HG02759 (cell line): ENCODE data around the gene SMPD1.
"Not testable (repeated sequence)": the region's sequence is repeated elsewhere in the genome, so short reads cannot be mapped to it uniquely, and the experiment has no call there.

Experiments
- ATAC-seq: cut with Tn5 transposase; IDR thresholded peaks from one replicate; pipeline ENCODE4 v1.9.1; 2021; ENCODE audit warnings: mild to moderate bottlenecking, moderate library complexity; ENCODE audit not compliant: unreplicated experiment

The SMPD1 gene

DNA sequence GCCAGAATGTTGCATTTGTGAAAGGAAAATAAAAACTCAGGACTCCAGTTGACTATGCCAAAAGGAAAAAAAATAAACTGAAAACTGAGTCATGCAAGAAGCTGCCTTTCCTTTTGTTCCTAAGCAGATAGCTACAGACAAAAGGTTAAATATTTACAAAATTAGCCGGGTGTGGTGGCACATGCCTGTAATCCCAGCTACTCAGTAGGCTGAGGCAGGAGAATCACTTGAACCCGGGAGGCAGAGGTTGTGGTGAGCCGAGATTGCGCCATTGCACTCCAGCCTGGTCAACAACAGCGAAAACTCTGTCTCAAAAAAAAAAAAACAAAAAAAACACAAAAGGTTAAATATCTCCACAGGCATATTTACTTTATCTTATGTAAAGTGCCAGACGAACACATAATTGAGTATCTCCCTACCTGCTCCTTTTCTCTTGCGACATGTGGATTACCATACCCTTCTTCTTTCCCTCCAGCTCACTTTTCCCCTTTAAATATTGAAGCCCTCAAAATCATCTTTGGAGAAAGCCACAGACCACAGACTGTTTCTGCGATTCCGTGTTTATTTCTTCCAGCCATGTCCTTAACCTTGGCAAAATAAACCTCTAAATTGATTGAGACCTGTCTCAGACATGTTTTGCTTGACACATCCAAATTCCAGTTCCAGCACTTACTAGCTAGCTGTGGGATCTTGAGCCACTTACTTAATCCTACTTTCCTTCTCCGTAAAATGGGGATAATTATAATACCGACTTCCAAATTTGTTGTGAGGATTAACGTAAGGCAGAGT is 2.3 kb upstream of the SMPD1 start:
- ATAC-seq: no peak

DNA sequence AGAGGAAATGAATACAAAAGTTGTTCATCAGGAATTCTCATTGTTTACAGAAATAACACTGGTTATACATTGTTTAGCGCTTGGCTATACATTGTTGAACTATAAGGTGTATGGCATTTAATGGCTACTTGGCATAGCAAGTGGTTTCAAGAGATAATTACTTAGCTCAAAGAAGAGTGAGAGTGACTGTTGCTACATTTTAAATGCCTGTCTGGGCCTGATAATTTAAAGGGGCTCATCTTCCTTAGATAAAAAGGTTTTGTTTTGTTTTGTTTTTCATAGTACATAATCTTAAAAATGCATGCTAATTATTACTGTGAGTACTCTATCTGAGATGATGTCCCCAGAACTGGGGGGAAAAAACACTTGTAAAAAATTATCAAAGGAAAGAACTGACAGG is 1.5 kb upstream of the SMPD1 start:
- no peak for ATAC-seq

DNA sequence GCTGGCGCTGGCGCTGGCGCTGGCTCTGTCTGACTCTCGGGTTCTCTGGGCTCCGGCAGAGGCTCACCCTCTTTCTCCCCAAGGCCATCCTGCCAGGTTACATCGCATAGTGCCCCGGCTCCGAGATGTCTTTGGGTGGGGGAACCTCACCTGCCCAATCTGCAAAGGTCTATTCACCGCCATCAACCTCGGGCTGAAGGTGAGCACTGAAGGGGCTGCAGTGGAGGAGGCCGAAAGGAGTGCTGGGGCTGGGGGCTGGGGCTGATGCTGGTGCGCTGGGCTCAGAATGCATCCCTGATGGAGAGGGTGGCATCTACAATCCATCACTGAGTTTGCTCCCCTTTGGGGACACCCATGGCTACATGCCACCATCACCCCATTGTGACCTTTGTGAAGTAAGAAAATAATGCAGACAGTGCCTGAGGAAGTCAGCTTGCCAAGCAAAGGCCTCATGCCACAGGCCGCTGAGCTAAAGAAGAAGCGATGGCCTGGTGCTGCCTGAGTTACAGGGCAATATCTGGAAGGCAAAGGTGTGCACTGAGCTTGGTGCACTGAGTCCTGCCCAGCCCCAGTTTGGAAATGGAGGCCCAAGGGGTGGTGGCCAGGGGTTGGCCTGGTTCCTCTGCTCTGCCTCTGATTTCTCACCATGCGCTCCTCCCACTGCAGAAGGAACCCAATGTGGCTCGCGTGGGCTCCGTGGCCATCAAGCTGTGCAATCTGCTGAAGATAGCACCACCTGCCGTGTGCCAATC is 620 bp downstream of the SMPD1 start:
- no peak for ATAC-seq

DNA sequence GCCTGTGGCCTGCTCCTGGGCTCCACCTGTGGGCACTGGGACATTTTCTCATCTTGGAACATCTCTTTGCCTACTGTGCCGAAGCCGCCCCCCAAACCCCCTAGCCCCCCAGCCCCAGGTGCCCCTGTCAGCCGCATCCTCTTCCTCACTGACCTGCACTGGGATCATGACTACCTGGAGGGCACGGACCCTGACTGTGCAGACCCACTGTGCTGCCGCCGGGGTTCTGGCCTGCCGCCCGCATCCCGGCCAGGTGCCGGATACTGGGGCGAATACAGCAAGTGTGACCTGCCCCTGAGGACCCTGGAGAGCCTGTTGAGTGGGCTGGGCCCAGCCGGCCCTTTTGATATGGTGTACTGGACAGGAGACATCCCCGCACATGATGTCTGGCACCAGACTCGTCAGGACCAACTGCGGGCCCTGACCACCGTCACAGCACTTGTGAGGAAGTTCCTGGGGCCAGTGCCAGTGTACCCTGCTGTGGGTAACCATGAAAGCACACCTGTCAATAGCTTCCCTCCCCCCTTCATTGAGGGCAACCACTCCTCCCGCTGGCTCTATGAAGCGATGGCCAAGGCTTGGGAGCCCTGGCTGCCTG is 1.4 kb downstream of the SMPD1 start:
- no peak for ATAC-seq

DNA sequence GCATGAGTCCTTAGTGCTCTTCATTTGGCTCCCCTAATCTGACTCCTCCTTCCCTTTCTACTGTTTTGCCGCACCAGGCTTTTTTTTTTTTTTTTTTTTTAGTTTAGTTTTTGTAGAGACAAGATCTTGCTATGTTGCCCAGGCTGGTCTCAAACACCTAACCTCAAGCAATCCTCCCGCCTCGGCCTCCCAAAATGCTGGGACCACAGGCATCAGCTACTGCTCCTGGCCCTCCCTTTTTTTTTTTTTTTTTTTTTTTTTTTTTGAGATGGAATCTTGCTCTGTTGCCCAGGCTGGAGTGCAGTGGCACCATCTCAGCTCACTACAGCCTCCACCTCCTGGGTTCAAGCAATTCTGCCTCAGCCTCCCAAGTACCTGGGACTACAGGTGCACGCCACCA is 2.0 kb downstream of the SMPD1 start:
- ATAC-seq: not testable (repeated sequence)

DNA sequence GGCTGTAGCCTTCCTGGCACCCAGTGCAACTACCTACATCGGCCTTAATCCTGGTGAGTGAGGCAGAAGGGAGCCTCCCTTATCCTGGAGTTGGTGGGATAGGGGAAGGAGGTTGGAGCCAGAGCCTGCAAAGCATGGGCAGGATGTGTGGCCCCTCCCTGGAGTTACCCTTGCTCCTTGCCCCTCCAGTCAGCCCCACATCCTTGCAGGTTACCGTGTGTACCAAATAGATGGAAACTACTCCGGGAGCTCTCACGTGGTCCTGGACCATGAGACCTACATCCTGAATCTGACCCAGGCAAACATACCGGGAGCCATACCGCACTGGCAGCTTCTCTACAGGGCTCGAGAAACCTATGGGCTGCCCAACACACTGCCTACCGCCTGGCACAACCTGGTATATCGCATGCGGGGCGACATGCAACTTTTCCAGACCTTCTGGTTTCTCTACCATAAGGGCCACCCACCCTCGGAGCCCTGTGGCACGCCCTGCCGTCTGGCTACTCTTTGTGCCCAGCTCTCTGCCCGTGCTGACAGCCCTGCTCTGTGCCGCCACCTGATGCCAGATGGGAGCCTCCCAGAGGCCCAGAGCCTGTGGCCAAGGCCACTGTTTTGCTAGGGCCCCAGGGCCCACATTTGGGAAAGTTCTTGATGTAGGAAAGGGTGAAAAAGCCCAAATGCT is 3.9 kb downstream of the SMPD1 start:
- no peak for ATAC-seq

DNA sequence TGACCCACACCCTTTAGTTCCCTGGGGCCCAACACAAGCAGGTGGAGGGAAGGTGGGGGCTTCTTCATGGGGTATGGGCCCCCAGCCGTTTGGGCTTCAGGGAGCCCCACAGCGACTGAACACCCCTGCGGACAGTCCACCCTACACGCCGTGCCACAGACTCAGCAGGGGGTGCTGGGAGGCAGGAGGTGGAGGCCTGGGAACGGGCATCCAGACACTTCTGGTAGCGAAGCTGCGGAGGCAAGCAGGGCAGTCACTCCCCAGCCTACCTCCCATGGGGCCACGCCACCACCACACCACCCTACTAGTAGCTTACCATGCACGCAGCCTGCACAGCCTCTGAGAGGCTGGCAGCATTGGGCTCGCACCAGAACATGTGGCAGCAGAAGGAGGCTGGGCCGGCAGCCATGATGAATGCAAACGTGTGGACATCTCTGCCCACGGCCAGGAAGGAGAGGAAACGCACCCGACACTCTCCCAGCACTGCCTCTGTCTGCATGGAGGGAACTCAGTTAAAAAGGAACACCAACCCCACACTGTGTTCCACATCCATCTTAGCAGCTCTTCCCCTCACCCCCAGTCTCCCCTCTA is 5.3 kb downstream of the SMPD1 start:
- ATAC-seq: no peak

DNA sequence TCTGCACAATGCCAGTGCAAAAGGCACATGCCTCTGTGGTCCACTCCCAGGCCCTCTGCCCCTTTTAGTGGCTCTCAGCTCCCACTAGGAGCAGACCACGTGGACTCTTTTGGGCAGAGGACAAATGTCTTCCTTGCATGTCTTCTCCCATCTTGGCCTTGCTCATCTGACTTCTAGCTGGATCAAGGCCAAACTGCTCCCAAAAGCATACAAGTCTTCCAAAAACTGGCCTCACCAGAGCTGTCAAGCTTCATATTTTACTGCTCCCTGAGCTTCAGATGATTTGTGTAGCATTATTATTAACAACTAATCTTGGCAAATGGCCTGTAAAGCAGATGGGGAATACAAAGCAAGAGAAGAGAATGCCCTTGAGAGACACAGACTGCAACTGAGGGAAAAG is 6.9 kb downstream of the SMPD1 start:
- ATAC-seq: no peak

DNA sequence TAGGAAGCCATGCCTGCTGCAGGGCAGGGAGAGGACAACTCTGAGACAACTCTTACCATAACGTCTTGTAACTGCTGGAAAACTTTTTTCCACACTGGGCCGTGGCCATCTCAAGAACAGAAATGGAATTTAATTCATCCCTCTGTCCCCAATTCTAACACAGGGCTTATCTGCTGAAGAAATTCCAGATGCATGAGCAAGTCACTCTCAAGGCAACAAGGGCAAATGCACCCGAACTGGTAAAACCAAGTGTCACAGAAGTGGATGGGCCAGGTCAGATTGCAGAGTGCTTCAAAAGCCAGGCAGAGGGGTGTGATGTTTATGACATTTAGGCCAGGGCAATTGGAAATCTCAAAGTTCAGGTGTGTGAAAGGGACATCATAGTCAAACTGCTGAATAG is 7.4 kb downstream of the SMPD1 start:
- no peak for ATAC-seq

DNA sequence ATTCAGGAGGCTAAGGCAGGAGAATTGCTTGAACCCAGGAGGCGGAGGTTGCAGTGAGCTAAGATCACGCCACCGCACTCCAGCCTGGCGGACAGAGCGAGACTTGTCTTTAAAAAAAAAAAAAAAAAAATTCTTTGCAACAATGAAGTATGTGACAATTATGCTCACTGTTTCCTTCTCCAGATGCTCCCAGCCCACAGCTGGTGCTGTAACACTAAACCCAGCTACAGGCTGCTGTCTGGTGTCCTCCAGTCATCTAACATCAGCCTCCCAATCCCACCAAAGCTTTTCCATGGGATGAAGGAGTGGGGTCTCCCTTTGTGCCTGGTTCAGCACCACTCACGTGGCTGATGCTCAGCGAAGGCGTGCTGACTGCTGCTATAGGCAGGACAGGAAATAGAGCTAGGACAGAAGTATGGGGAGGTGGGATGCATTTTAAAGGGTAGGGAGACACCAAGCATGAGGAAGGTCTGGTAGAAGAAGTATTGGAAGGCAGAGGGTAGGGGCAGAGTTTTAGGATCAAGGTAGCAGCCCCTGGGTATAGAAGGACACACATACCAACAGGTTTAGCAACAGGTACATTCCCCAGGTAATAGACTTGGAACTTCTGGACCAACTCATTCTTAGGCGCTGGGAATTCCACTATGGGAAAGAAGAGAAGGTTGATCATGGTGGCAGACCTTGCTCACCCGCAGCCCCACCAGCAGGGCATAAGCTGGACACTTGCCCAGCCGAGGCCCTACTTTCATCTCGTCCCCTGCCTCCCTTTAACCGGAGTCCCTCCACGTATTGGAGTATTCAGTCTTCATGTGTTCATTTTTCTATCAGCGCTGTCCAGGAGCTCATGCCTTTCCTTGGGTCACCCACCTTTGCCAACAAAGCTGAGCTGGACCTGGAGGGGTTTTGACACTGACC is 10.4 kb downstream of the SMPD1 start:
- ATAC-seq: no peak

DNA sequence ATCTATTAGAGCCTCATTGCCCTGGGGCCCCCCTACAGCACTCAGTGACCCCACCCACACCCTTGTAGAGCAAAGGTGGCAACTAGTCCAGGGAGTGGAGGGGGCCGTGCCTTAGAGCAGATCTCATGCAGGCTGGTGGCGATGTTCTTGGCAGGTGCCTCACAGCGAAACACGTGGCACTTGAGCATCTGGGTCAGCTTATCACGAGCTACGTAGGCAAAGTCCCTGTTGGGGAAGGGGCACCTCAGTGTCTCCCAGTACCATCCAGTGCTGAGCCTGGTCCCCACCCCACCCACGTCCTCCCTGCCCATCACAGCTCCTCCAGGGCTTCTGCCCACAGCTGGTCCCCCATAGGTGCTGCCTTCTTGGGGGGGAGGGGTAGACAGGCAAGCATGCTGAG is 11.2 kb downstream of the SMPD1 start:
- ATAC-seq: no peak

DNA sequence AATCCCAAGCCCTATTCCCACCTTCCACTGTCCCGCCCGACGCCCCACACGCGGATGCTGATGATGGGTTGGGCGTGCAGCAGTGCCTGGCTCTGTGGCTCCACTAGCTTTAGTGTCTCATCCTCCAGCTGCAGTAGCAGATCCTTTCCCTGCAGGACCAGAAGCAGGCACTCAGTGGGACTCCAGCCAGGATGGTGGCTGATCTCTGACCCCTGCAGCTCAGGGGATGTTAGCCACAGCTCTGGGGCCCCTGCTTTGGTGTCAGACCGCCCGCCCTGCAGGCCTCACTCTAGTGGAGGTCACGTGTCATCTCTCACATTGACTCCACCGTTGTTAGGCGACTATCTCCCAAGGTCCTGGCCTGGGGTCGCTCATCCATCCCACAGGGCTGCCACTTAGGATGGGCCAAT is 11.8 kb downstream of the SMPD1 start:
- peak; percentile 45 for ATAC-seq

DNA sequence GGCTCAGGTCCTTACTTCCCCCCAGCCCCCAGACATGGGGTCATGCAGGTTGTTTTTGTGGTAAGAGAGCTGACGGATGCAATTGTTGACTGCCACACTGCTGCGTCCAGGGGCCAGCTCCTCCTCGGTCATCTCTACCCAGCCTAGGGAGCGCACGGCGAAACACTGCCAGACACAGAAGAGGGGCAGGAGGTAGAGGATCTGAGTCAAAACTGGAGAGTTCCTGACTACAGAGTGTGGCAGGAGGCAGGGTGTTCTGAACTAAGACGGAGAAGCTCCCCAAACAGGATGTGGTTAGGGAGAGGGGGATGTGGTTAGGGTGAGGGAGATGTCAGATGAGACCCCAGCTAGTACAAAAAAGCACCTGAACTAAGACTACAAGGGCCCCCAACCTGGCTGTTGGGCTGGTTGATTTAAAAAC is 12.3 kb downstream of the SMPD1 start:
- ATAC-seq: peak; percentile 93

DNA sequence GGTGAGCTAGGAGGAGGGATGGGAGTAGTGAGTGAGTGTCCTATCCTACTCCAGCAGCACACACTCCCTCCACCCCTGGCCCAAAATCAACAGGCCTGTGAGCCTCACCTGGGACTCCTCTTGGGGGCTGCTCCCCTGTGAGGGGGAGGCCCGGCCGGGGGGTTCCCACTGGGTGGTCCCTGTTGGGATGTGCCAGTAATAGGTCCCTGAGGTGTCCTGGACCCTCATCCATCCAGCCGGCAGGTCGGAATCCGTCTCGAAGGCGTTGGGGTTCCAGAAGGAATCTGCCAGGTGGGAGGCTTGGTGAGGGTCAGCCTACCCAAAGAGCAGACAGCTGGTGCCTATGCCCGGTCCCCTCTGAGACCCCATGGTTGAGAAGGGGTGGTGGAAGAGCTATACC is 13.3 kb downstream of the SMPD1 start:
- no peak for ATAC-seq

DNA sequence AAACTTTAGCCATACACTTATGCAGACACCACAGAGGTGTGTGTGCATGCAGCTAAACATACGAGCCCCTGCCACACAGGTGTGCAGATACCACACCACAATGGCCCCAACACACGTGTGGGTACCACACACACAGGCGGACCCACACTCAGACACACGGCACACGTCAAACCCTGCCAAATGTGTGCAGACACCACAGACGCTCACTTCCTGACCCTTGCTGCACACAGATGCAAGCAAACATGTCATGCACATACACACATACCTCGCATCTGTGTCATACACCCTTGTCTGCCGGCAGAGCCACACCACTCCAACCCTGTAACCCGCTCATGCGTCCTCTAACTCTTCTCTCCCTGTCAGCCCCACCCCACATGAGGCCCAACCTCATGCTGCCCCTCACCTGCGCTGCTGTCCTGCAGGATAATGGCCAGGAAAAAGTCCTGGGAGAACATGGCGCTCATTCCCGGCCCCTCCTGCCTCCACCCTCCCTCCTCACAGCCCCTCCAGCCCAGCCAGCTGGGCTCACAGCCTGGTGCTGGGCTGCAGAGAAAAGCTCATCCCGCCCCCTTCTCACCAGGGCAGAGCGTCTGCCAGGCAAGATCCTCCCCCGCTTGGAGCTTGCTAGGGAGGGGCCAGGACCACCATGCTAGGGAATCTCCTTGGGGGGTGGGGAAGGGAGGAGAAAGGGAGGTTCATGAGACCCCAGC is 14.2 kb downstream of the SMPD1 start:
- no peak for ATAC-seq

DNA sequence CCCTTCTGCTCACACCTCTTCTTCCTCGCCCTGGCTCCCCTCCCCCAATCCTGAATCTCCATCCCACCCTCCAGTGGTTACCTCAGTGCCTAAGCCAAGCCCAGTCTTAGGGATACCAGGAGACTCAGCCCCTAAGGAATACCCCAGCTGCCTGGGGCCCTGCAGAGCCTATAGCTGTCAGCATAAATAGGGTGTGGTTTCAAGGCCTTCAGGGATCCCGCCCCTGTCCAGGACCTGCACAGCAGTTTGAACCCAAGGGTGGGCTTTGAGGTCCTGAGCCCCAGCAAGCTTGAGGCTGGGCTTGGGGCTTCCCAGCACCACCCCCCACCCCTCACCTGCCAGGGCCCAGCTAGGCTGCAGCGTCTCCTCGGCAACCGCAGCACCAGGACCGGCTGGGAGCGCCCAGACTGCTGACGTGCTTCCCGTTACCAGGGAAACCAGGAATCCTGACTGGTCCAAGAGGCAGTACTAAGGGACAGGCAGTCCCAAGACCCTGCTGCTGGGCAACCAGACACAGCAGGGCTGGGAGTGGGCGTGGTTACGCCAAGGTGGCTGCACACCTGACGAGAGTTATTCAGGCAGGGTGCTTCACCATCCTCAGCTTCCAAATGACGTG is 14.9 kb downstream of the SMPD1 start:
- no peak for ATAC-seq

DNA sequence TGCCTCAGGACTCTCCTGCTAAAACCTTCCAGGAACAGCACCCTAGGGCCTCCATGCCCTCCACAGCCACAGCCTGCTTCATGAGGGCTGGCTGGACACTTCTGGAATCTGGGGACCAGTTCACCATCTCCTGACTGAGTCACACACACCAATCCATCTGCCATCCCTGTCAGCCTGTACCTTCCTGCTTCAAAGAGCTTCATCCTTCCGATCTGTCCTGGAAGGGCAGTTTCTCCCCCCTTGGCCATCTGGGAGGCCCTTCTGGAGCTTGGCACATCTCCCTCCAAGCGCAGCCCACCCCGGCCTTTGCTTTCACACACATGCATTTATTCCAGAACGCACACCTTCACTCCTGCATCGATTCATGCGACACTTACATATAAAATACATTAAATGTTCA is 15.6 kb downstream of the SMPD1 start:
- no peak for ATAC-seq

DNA sequence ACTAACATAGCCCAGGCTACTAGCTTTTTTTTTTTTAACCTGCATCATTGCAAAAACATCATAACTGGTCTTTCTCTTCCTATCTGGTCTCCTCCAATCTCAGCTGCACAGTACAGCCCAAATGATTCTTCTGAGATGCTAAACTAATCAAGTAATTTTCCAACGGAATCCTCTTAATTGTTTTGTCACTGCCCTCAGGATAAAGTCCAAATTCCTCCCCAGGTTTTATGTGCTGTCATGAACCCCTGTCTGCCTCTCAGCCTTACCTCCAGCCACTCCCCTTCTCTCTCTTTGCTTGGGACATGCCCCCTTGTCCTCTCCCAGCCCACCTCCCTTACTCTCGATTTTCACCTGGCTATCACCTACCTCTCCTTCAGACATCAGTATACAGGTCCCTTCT is 16.1 kb downstream of the SMPD1 start:
- ATAC-seq: no peak
